Measurements from ENCODE around the gene OBSCN. TPM values are rescaled to one million over a fixed set of nuclear protein-coding genes. Genes with fewer than 3 reads are reported as not detected.

The OBSCN gene
- total RNA-seq, 2 experiments from 2014 or later = 29.5 to 45.2 TPM

- POLR2A ChIA-PET = interaction anchor here (0.6 to 0.9 kb wide), 3 partner anchors 12 to 20 kb away, joined by 3 to 4 read pairs (median 3); no protein-coding TSS in a partner anchor
- intact Hi-C loops (cut with micrococcal nuclease; ENCODE audit: unreplicated experiment) = no loop called here
- H3K4me1 ChIP-seq (ENCODE audit: insufficient read depth, low read length, poor library complexity, severe bottlenecking) = no peaks in the 10 kb centered on the region
These were observed 28.8 kb upstream of the OBSCN start for GRCh38 chr1:228178737-228179684.

GRCh38 chr1:228180271-228180958 is 27.4 kb upstream of the OBSCN start:
- Histone ChIP-seq H3K9me3 (ENCODE audit: low read length) (no peaks in the 10 kb centered on the region), H3K4me1 (ENCODE audit: insufficient read depth, low read length, poor library complexity, severe bottlenecking) (no peaks in the 10 kb centered on the region), H2AFZ (ENCODE audit: low read length) (no peak overlapping the region), H3K36me3 (ENCODE audit: insufficient read depth, low read length) (peaks cover 2% of the 10 kb centered on the region; the same call in 1 of the 2 replicates), H3K9me2 (ENCODE audit: insufficient read depth, low read length) (no peaks in the 10 kb centered on the region), H3K27ac (ENCODE audit: low read depth, low read length, poor library complexity, severe bottlenecking) (no peak overlapping the region), H3K79me2 (ENCODE audit: insufficient read depth, low read depth, low read length) (no peaks in the 10 kb centered on the region), H3K4me3 (ENCODE audit: low read depth, low read length, poor library complexity, severe bottlenecking) (no peak overlapping the region), H3K4me2 (ENCODE audit: low read length) (no peak overlapping the region), H4K20me1 (ENCODE audit: insufficient read depth, low read length) (no peaks in the 10 kb centered on the region)
- peak; percentile 41 for DNase-seq (ENCODE audit: low spot score)
- TF ChIP-seq CTCF (conservative IDR thresholded peaks at IDR 0.05; ENCODE audit: low read length) (peak; percentile 73), EZH2phosphoT487 (IDR thresholded peaks at IDR 0.05; ENCODE audit: borderline replicate concordance, low read depth, low read length) (no peak)
- ChIA-PET POLR2A (interaction anchor here (0.7 kb wide), 3 partner anchors 38 to 1985 kb away, joined by 3 to 5 read pairs (median 3); no protein-coding TSS in a partner anchor), CTCF (ENCODE audit: unreplicated experiment) (interaction anchor here (0.6 kb wide), 1 partner anchor 29 kb away, joined by 3 read pairs; no protein-coding TSS in a partner anchor)
- BruUV-seq (replicated peaks) = no TSS peak
- intact Hi-C loops (cut with micrococcal nuclease; ENCODE audit: unreplicated experiment) = no loop called here

More at GRCh38 chr1:228178737-228179684, 28.8 kb upstream of the OBSCN start:
- Histone ChIP-seq H3K4me2 (ENCODE audit: low read length) (no peak overlapping the region), H3K79me2 (ENCODE audit: insufficient read depth, low read depth, low read length) (no peaks in the 10 kb centered on the region), H2AFZ (ENCODE audit: low read length) (no peak overlapping the region), H4K20me1 (ENCODE audit: insufficient read depth, low read length) (no peaks in the 10 kb centered on the region), H3K9me2 (ENCODE audit: insufficient read depth, low read length) (no peaks in the 10 kb centered on the region), H3K4me3 (ENCODE audit: low read depth, low read length, poor library complexity, severe bottlenecking) (no peak overlapping the region), H3K36me3 (ENCODE audit: insufficient read depth, low read length) (peaks cover 9% of the 10 kb centered on the region; the same call in 1 of the 2 replicates), H3K27ac (ENCODE audit: low read depth, low read length, poor library complexity, severe bottlenecking) (no peak overlapping the region), H3K9me3 (ENCODE audit: low read length) (no peaks in the 10 kb centered on the region)
- DNase-seq (ENCODE audit: low spot score) = no peak
- BruUV-seq (replicated peaks) = TSS peak; percentile 50
- CTCF ChIA-PET (ENCODE audit: unreplicated experiment) = interaction anchor here (0.5 kb wide), 1 partner anchor 100 kb away, joined by 3 read pairs; no protein-coding TSS in a partner anchor
- no peak for TF ChIP-seq CTCF (conservative IDR thresholded peaks at IDR 0.05; ENCODE audit: low read length)
- no peak for TF ChIP-seq EZH2phosphoT487 (IDR thresholded peaks at IDR 0.05; ENCODE audit: borderline replicate concordance, low read depth, low read length)

All from OCI-LY7 (cell line).